Esophagus muscularis mucosa (tissue), 4 donors: ENCODE data around the gene PTN.

ENCODE experiments used
- EP300 ChIP-seq: sonication (generic); formaldehyde crosslinking; IDR thresholded peaks from one replicate; pipeline ENCODE4 v1.6.1; 2017; ENCODE audit warnings: antibody characterized with exemption
- POLR2A ChIP-seq: fragments of 450-650 bp; IDR thresholded peaks from one replicate; pipeline ENCODE4 v1.6.1; 2017; ENCODE audit warnings: antibody characterized with exemption, moderate library complexity, mild to moderate bottlenecking, low read depth
- POLR2AphosphoS5 ChIP-seq, 2 donors: sonication (generic); formaldehyde crosslinking; IDR thresholded peaks; one replicate each; pipeline ENCODE4 v1.6.1; 2017; ENCODE audit warnings: antibody characterized with exemption in 2 of 2
- TF ChIP-seq, protein P1 (sequence below), 3 experiments: fragments of 200-600 bp in 2 of 3; fragments of 450-650 bp in 1 of 3; sonication (generic) in 2 of 3; IDR thresholded peaks; one replicate each; pipeline ENCODE4 v1.5.1; 2017 to 2019; ENCODE audit warnings: antibody characterized with exemption in 3 of 3, mild to moderate bottlenecking in 2 of 3, moderate library complexity in 1 of 3

- TF ChIP-seq, protein P1, sequence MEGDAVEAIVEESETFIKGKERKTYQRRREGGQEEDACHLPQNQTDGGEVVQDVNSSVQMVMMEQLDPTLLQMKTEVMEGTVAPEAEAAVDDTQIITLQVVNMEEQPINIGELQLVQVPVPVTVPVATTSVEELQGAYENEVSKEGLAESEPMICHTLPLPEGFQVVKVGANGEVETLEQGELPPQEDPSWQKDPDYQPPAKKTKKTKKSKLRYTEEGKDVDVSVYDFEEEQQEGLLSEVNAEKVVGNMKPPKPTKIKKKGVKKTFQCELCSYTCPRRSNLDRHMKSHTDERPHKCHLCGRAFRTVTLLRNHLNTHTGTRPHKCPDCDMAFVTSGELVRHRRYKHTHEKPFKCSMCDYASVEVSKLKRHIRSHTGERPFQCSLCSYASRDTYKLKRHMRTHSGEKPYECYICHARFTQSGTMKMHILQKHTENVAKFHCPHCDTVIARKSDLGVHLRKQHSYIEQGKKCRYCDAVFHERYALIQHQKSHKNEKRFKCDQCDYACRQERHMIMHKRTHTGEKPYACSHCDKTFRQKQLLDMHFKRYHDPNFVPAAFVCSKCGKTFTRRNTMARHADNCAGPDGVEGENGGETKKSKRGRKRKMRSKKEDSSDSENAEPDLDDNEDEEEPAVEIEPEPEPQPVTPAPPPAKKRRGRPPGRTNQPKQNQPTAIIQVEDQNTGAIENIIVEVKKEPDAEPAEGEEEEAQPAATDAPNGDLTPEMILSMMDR (IDR thresholded peaks at IDR 0.05) = no peak
- TF ChIP-seq POLR2A (no peak), POLR2AphosphoS5 (IDR thresholded peaks at IDR 0.05) (no peak), EP300 (no peak)
Measured at GRCh38 chr7:137266764-137267163, 76.8 kb downstream of the PTN start.
